DMS114 treated with DMSO at 0.1 percent for 48 hours (cell line): ENCODE measurements around the gene PDE2A.
"Not testable (repeated sequence)": the region's sequence is repeated elsewhere in the genome, so short reads cannot be mapped to it uniquely, and the experiment has no call there.

Experiments
- DNase-seq: peaks from one replicate; lab custom pipeline; 2025; ENCODE audit not compliant: unreplicated experiment; lab: John Stamatoyannopoulos, UW

Gene PDE2A

DNA sequence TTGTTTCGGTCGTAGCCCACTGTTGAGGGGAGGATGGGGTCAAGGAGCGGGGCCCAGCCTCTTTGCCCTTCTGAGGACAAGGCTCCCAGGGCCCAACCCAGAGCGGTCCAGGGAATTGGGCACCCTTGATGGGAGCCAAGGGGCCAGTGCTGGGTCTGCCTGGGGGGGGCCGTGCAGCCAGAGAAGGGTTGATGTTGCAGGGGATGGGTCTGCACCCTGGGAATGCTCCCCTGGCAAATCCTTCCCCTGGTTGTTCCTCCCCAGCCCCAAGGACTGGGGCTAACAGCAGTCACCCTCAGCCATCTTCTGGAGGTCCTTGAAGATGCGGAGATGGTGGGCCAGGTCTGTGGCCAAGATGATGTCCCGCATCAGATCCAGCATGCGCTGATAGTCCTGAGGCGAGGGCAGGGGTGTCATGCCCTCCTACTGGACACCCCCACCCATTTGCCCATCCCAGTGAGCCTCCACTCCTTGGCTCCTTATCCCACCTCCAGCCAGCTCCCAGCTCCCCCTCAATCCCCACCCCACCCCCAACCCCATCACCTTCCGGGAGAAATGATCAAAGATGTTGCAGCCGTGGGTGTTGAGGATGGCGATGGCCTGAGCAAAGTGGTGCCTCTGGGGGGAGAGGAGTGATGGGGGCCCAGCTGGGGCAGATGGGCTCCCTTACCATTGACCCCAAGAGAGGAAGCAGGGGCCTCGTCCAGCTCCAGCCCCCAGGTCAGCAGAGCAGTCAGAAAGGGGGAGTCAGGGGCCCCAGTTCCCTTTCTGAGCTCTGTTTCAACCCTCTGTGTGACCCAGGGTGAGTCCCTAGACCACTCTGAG, 95.0 kb downstream of the PDE2A start:
- DNase-seq: no peak

DNA sequence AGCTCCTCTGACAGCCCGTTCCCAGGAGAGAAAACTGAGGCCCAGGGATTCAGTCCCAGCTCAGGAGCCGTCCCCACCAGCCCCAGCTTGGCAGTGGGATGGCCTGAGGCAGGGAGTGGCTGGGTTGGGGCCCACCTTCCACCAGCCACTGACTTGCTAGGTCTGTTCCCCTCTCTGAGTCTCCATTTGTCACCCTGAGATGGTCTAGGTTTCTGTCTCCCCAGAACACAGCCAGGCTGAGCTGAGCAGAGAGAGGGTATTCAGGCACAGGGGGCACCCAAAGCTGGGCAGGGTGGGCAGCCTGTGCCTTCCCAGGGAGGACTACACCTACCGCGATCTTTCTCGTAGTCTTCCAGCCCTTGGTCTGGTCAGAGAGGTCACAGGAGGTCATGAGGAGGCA, 95.7 kb downstream of the PDE2A start:
- DNase-seq: no peak

DNA sequence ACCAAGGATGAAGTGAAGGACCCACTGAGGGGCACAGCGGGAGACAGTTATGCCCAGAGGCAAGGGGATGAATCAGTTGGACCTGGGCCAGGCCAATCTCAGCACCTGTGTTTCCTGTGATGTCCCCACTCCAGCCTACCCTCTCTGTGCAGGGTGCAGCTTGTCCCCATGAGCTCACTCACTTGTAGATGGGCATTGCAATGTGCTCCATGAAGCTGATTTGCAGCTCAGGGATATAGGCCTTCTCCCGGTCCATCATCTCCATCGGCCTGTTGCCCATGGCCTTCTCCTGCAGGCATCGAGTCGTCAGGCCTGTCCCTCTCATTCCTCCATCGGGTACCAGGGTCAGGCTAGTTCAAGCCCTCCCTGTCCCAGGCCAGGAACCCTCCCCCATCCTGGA, 96.2 kb downstream of the PDE2A start:
- DNase-seq: no peak

DNA sequence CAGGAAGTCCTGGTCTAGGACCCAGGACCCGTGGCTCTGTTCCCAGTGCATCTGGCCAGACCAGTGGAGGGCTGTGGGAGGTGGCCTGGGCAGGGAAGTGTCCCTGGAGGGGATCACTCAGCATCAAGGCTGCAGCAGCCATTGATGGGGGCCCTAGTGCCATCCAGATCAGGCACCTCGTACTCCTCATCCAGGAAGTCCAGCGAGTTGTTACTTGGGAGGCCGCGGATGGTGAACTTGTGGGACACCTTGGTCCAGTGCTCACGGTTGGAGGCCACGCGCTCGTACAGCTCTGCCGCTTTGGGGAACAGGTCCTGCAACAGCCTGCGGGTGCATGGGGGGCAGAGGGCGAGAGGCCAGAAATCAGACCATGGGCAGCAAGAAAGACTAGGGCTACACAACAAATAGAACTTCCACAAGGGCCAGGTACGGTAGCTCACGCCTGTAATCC, 96.9 kb downstream of the PDE2A start:
- DNase-seq: no peak

DNA sequence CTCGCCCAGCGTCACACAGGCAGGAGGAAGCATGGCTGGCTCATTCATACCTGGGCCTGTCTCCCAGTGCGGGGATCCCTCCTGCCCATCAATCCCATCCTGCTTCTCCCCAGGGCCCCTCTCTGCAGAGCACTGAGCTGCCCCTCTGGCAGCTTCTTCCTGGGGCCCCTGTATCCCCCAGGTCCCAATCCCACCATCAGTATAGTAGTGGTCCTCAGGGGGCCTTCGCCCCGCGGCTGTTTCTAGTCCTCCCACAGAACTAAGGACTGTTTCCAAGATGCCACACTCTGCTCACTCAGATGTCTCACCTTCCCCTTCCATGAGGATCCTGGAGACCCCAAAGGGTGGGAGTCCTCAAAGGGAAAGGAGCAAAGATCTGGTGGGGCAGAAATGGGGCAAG, 97.6 kb downstream of the PDE2A start:
- no peak for DNase-seq

DNA sequence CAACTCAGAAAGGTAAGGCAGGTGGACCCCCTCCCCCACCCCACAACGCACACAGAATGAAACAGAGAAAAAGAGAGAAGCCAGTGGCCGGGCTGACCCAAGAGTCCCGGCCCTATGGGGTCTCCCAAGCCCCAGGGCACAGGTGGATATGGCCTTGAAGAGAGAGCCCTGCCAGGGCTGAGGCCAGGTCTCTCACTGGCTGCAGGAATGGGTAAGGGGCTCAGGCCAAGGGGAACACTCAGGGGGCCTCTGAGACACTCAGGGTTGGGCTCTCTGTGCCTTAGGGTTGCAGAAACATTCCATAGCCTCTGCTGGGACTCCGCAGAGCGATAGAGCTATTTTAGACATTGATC, 98.0 kb downstream of the PDE2A start:
- DNase-seq: no peak

DNA sequence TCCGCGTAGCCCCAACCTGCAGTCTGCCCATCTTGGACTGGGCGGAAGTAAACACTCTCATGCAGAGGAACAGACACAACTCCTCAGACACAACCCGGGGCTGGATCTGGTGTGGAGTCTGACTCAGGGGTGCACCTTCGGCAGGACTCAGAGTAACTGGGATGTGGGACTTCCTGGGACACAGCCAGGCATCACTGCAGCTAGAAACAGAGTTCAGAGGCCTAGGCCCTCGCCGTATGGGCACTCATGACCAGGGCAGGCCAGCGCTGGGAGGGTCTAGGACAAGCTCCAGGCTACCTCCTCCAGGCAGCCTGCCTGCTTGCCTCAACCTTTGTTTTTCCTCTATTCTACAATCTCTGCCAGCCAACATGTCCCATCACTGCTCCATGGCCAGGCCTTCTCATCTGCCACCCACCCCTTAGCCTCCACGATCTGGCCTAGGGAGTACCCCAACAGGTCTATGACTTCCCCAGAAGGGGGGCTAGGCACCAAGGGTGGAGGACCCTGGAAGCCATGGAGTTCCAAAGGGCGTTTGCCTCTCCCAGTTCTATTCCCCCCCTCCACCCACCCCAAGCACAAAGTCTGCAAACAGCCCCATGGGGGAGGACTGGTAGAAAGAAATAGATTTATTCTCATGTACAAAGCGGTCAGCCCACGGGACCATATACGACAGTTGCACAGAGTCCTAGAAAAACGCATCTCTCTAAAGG, 98.5 kb downstream of the PDE2A start:
- no peak for DNase-seq

DNA sequence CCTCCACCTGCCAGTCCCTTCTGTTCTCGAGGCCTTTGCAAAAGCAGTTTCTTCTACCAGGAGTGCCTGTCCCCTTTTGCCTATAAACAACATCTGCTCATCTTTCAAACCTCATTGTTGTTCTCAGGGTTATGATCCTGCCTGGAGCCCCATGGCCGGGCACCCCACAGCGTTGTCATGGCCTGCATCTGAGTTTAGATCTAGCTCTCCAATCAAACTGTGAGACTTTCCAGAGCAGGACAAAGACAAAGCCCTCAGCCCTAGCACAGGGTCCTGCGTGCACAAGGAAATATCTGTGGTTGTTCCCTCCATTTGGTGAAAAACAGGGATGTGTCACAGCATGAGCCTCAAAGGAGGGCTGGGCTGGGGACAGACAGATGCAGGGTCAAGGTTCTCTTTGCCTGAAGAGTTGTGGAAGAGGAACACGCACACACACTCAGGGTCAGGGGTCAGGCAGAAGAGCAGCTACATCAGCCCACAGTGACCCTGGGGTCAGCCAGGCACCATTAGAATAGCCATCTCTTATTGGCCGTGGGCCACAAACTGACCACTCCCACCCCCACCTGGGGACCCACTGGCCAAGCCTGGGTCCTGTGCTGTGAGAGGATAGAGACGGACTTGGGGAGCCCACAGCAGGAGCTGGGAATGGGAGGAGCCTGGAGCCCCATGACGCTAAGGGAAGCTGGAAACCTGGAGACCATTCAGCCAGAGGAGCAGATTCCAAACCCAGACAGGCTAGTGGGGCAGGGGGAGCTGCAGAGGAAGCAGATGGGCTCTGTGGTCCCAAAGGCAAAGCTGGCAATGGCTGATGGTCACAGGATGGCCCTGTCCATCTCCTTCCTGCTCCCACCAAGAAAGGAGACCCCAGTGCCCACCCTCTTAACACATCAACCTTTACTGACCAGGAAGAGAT, 99.4 kb downstream of the PDE2A start:
- no peak for DNase-seq

DNA sequence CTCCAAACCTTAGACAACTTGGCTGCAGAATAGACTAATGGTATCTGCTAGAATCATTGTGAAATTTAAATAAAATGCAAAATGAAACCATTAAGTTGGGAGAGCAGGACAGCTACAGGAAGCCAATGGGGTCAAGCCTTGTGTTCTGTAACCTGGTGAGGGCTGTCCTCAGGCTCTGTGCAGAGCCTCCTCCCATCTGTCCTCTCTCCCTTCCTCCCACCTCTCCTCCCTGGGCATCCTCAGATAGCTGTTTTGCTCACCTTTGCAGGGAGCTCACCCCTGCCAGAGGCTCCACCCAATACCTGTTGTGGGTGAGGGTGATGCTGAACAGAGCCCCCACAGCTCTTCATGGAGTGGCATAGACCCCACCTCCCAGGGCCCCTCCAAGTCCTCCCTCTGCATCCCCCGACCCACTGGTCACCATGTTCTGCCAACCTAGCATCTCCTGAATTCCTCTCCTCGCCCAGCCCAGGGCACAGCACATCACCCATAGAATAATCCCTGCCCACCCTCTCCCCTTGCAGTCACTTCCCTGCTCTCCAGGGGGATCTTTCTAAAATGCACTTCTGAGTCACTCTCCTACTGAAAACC, 100.3 kb downstream of the PDE2A start:
- DNase-seq: no peak

DNA sequence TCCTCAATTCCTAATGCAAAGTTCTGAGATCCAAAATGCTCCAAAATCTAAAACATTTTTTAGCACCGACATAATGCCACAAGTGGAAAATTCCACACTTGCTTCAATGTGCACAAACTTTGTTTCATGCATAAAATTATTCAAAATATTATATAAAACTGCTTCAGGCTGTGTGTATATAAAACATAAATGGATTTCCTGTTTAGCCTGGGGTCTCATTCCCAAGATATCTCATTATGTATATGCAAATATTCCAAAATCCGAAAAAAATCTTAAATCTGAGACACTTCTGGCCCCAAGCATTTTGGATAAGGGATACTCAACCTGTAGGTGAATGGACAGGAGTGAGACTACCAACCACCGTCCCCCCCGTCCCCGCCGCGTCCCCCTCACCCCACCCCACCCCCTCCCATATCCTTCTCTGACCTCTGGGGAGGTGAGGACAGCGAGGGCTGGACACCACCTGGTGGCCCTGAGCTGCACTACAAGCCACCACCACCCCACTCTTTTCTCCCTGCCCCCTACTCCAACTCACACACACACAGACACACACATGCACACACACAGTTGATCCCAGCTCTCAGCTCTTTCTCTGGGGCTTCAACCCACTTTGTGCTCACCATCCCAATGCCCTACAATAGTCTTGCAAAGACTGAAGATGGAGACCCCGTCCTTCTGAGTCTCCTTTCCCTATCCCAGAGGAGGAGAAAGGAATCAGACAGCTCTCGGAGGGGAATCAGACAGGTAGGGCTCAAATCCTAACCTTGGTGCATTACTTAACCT, 101.0 kb downstream of the PDE2A start:
- DNase-seq: peak; percentile 30

DNA sequence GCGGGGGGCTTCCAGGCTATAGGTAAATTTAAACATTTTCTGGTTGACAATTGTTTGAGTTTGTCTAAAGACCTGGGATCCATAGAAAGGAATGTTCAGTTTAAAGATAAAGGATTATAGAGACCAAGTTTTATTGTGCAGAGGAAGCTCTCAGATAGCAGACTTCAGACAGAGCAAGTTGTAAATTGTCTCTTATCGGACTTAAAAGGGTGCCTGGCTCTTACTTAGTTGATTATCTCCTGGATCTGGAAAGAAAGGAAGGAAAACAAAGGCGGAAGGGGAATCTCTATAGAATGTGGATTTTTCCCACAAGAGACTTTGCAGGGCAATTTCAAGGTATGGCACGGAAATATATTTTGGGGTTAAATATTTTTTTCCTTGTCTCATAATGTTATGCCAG, 101.7 kb downstream of the PDE2A start:
- DNase-seq: not testable (repeated sequence)

DNA sequence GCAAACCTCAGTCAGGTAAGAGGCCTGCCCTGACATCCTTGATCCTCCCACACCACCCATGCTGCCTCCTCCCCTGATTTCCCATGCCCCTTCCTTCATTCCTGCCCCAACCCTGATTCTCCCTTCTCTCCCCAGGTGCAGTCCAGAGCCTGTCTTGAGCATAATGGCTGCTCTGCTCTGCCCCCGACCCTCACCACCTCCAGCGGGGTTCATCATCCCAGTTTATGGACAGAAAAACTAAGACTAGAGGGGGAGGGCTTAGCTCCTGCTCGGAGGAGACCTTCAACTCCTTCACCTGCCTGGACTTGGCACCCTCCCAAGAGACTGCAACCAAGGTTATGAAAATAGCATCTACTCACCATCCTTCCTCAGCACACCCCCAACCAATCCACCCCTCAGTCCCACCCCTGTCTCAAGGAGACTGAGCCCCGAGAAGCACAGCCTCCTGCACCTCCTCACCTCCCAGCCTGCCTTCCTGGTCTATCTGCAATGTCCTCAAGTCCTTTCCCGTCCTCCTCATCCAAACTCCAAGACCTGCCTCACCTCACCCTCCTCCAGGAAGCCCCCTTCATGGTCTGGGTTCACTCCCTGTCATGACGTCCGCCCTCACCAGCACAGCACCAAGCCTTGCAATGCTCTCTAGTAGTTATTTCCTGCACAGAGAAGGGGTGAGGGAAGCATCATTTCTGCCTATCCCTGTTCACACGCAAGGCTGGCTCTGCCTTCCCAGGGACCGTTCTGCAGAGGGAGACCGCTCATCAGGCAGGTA, 103.1 kb downstream of the PDE2A start:
- DNase-seq: no peak

DNA sequence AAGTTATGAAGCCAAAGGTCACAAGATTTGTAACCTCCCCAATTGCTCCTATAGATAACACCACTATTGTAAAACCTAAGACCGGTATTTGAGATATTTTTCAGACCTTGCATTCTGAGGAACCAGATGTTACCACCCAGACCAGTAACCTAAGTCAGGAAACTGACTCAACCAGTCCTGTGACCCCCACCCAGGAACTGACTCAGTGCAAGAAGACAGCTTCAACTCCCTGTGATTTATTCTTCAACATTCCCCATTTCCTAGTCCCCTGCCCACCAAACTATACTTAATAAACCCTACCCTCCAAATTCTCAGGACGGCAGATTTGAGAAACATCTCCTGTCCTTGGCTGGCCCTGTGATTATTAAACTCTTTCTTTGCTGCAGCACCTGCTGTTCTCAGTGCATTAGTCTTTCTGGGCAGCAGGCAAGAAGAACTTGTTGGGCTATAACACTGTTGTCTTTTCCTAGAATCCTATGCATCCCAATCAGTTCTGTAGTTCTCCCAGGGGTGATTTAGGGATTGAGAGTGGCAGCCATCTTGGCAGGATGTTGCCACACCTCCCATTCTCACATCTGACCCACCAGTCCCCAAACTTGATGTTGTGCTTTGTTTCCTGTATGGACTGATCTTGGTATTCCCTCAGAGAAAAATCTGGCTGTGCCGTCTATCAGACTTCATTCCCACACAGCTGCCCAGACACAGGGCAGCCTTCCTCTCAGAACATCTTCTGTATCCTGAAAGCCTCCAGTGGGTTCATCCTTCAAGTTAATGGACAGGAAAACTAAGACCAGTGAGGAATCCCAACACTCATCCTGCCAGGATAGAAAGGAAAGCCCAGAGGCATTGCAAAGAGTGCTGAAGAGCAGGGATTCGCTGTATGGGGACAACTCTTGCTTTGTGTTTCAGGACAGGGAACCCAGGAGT, 104.0 kb downstream of the PDE2A start:
- DNase-seq: no peak

DNA sequence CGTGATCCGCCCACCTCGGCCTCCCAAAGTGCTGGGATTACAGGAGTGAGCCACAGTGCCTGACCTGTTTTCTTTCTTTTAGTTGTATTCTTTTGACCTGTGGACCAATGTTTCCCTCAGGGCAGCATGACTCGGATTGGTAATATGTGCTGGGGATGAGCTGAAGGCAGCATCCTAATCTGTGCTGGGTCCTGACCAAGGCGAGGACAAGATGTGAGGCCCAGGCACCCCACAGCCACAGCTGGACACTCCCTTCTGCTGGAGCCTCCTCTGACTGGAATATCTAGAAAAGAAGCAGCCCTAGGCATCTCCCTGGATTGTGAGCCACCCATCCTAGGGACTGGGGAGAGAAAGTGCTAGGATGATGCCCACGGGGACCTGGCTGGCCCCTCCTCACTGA, 105.4 kb downstream of the PDE2A start:
- no peak for DNase-seq

DNA sequence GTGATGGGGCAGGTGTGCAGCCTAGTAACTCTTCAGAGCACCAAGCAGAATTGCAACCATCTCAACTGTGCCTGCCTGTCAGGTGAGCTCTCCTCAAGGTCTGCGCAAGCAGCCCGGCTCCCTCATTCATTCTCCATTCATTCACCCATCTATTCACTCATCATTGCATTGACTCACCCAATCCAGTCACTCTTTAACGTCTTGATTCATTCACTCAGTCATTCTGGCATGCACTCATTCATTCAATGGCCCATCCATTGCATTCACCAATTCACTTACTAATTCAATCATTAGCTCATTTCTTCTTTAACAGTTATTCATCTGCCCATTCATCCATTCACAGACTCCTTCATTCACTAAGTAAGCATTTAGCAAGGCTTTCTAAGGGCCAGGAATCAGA, 111.8 kb downstream of the PDE2A start:
- DNase-seq: no peak

DNA sequence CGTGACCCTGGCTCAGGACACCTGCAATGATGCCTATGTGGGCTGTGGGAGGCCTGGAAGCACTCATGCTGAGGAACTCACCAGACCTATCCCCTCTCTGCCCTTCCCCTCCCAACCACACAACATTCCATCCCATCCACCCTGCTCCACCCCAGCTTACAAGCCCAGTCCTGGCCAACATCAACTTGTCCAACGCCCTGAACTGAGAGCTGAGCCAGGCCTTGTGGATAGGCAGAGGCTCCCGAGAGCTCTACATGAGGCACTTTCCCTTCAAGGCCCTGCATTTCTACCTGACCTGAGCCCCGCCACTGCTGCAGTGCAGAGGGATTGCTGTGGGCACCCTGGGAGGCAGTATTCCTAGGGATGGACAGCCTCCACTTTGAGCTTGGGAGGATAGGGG, 112.4 kb downstream of the PDE2A start:
- DNase-seq: no peak

DNA sequence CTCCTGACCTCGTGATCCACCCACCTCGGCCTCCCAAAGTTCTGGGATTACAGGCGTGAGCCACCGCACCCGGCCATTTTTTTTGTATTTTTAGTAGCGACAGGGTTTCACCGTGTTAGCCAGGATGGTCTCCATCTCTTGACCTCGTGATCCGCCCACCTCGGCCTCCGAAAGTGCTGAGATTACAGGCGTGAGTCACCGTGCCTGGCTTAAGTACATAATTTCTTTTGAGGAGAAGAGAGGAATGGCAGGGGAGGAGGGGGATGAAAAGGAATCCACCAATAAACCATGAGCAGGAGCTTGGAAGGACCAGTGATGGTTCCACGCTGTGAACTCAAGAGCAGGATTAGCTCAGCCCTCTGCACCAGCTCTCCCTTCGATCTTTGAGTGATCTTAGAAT, 113.4 kb downstream of the PDE2A start:
- DNase-seq: not testable (repeated sequence)

DNA sequence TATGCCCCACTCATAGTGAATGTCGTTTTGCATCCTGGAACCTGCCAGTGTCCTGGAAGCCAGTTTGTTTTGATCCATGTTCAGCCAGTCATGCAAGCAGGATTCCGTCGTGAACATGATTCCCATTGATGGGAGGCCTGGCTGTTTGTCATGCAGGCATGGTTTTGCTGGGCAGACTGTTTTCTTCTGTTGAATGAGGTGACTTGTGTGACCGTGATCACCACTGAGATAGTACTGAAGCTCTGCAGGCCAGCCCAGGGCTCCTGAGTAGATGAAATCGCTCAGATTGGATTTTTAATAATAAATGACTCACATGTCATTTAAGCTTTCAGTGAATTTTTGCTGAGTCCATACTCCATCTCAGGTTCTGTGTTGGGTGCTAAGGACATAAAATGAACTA, 117.8 kb downstream of the PDE2A start:
- no peak for DNase-seq
